ENCODE results near the gene ZNF805. TPM values are rescaled to one million over a fixed set of nuclear protein-coding genes. Genes with fewer than 3 reads are reported as not detected.

Gene ZNF805
- total RNA-seq, 1 experiment from 2014 or later, result 15.4 TPM

DNA sequence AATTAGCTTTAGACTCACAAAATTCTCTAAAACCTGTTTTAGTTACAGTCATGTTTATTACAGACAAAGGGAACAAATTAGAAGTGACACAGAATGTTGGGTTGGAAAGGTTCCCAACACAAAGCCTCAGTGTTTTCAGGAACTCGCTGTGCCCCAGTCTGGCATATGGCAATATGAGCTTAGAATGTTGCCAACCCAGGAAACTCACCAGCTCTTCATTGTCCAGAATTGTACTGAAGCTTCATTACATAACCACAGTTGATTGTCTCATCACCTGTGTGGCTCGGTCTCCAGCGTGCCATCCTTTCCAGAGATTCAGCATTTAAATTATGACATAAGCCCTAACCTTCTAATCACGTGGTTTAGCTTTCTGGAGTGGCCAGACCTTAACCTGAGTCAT, 30.1 kb upstream of the ZNF805 start:
- H3K27me3 Mint-ChIP-seq (ENCODE audit: low read depth), result no peaks in the 10 kb centered on the region
- no peaks in the 10 kb centered on the region for H3K79me2 ChIP-seq (ENCODE audit: insufficient read depth, low read length)
- H4K91ac ChIP-seq (ENCODE audit: insufficient read length, low read depth, low read length), result no peak overlapping the region
- no peak overlapping the region for H3K4me2 ChIP-seq (ENCODE audit: insufficient read depth, insufficient read length, low read length)
- H3K56ac ChIP-seq (ENCODE audit: insufficient read length, low read depth, low read length), result no peak overlapping the region
- H2BK120ac ChIP-seq (ENCODE audit: low read depth, low read length, poor library complexity, severe bottlenecking), result no peak overlapping the region
- no peak overlapping the region for H3K18ac ChIP-seq (ENCODE audit: insufficient read length, low read depth, low read length)
- H2AFZ ChIP-seq (ENCODE audit: low read length), result no peak overlapping the region
- H3K4me1 Mint-ChIP-seq, result no peaks in the 10 kb centered on the region
- no peak overlapping the region for H2BK12ac ChIP-seq (ENCODE audit: insufficient read length, low read depth, low read length)
- H3K9me3 ChIP-seq (ENCODE audit: control insufficient read depth, low read depth, low read length), result no peaks in the 10 kb centered on the region
- H3K27ac ChIP-seq (ENCODE audit: insufficient read length, low read depth, low read length), result no peak overlapping the region
- H3K4ac ChIP-seq (ENCODE audit: low read depth, low read length), result no peak overlapping the region
- no peak overlapping the region for H2BK15ac ChIP-seq (ENCODE audit: low read depth, low read length)
- H3K27me3 ChIP-seq (ENCODE audit: insufficient read depth, low read length), result no peaks in the 10 kb centered on the region
- no peak overlapping the region for H2AK5ac ChIP-seq (ENCODE audit: insufficient read length, low read length)
- no peak overlapping the region for H3K9ac ChIP-seq (ENCODE audit: extremely low read depth, insufficient read length, low read length)
- H4K8ac ChIP-seq (replicated peaks; ENCODE audit: insufficient read length, low read depth, low read length), result no peak overlapping the region
- no peak overlapping the region for H3K4me3 Mint-ChIP-seq
- TF ChIP-seq, protein P1, sequence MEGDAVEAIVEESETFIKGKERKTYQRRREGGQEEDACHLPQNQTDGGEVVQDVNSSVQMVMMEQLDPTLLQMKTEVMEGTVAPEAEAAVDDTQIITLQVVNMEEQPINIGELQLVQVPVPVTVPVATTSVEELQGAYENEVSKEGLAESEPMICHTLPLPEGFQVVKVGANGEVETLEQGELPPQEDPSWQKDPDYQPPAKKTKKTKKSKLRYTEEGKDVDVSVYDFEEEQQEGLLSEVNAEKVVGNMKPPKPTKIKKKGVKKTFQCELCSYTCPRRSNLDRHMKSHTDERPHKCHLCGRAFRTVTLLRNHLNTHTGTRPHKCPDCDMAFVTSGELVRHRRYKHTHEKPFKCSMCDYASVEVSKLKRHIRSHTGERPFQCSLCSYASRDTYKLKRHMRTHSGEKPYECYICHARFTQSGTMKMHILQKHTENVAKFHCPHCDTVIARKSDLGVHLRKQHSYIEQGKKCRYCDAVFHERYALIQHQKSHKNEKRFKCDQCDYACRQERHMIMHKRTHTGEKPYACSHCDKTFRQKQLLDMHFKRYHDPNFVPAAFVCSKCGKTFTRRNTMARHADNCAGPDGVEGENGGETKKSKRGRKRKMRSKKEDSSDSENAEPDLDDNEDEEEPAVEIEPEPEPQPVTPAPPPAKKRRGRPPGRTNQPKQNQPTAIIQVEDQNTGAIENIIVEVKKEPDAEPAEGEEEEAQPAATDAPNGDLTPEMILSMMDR (conservative IDR thresholded peaks at IDR 0.05), result no peak
- DNase-seq, result no peak
- H3K23ac ChIP-seq (ENCODE audit: insufficient read length, low read depth, low read length), result no peak overlapping the region
- H2BK5ac ChIP-seq (ENCODE audit: insufficient read length, low read length), result no peak overlapping the region
- no peak overlapping the region for H2BK20ac ChIP-seq (ENCODE audit: low read depth, low read length, poor library complexity, severe bottlenecking)
- no peaks in the 10 kb centered on the region for H3K4me1 ChIP-seq (ENCODE audit: insufficient read depth, low read length)
- no peaks in the 10 kb centered on the region for H3K79me1 ChIP-seq (ENCODE audit: insufficient read depth, low read depth, low read length, poor library complexity, severe bottlenecking)
- no CpG with 5 or more reads among the region's 4 CpGs for WGBS (ENCODE audit: extremely low coverage, insufficient read length, low lambda C conversion rate)
- no peaks in the 10 kb centered on the region for H3K23me2 ChIP-seq (ENCODE audit: insufficient read length, low read depth, low read length, poor library complexity, severe bottlenecking)
- H4K5ac ChIP-seq (ENCODE audit: insufficient read length, low read depth, low read length), result no peak overlapping the region
- peaks cover 14 to 51% (median 42%) of the 10 kb centered on the region in 3 experiments for H3K36me3 Mint-ChIP-seq (ENCODE audit: insufficient read depth in 1 of 3, low read depth in 3 of 3)
- H3T11ph ChIP-seq (ENCODE audit: low read length), result no peak overlapping the region
- H3K27ac Mint-ChIP-seq, result no peak overlapping the region
- no peaks in the 10 kb centered on the region for H4K20me1 ChIP-seq (ENCODE audit: control insufficient read depth, insufficient read depth, insufficient read length)
- no peaks in the 10 kb centered on the region for H3K9me3 Mint-ChIP-seq
- no peak overlapping the region for H3K14ac ChIP-seq (ENCODE audit: insufficient read depth, low read length)

Measured in H9 (cell line).